Measurements from ENCODE around the gene TMEM132D. TPM values are rescaled to one million over a fixed set of nuclear protein-coding genes. Genes with fewer than 3 reads are reported as not detected.

TMEM132D gene
- total RNA-seq, 1 donor from 2014 or later = 1.0 TPM

DNA sequence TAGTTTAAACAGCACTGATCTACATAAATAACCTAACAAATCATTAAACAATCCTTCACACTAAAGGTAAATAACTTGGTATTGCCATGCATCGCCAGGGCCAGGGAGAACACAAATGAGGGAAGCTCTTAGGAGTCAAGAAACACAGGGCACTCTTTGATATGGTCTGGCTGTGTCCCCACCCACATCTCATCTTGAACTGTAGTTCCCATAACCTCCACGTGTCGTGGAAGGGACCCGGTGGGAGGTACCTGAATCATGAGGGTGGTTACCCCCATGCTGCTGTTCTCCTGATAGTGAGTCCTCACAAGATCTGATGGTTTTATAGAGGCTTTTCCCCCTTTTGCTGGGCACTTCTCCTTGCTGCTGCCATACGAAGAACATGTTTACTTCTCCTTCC lies 17.3 kb downstream of the TMEM132D start:
- TF ChIP-seq, protein P1, sequence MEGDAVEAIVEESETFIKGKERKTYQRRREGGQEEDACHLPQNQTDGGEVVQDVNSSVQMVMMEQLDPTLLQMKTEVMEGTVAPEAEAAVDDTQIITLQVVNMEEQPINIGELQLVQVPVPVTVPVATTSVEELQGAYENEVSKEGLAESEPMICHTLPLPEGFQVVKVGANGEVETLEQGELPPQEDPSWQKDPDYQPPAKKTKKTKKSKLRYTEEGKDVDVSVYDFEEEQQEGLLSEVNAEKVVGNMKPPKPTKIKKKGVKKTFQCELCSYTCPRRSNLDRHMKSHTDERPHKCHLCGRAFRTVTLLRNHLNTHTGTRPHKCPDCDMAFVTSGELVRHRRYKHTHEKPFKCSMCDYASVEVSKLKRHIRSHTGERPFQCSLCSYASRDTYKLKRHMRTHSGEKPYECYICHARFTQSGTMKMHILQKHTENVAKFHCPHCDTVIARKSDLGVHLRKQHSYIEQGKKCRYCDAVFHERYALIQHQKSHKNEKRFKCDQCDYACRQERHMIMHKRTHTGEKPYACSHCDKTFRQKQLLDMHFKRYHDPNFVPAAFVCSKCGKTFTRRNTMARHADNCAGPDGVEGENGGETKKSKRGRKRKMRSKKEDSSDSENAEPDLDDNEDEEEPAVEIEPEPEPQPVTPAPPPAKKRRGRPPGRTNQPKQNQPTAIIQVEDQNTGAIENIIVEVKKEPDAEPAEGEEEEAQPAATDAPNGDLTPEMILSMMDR (IDR thresholded peaks at IDR 0.05) = no peak
- intact Hi-C loops (cut with DNase I) = no loop called here
- Histone ChIP-seq H3K27me3 (no peaks in the 10 kb centered on the region), H3K4me3 (no peak overlapping the region), H3K4me1 (no peaks in the 10 kb centered on the region), H3K27ac (no peak overlapping the region), H3K9me3 (no peaks in the 10 kb centered on the region), H3K36me3 (no peaks in the 10 kb centered on the region)
- ATAC-seq = no peak
- DNase-seq = no peak

DNA sequence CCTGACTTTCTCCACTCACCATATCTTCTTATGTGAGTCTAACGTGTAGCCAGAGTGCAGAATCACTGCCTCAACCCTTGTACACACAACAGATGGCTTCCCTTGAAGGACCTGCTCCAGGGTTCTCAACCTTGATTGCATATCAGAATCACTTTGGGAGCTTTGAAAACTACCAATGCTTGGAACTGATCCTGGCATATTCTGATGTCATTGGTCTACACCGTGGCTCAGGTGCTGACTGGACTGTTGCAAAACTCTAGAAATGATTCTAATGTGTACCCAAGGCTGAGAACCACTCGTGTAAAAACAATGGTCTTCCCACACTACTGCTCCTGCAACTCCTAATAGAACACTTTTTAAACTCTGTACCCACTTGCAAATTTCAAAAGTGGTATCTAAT lies 18.5 kb downstream of the TMEM132D start:
- Histone ChIP-seq H3K4me3 (no peak overlapping the region), H3K9me3 (no peaks in the 10 kb centered on the region), H3K36me3 (no peaks in the 10 kb centered on the region), H3K27me3 (no peaks in the 10 kb centered on the region), H3K4me1 (no peaks in the 10 kb centered on the region), H3K27ac (no peak overlapping the region)
- no peak for DNase-seq
- intact Hi-C loops (cut with DNase I) = no loop called here
- ATAC-seq = peak; percentile 68
- TF ChIP-seq, protein P1 (IDR thresholded peaks at IDR 0.05) = no peak

DNA sequence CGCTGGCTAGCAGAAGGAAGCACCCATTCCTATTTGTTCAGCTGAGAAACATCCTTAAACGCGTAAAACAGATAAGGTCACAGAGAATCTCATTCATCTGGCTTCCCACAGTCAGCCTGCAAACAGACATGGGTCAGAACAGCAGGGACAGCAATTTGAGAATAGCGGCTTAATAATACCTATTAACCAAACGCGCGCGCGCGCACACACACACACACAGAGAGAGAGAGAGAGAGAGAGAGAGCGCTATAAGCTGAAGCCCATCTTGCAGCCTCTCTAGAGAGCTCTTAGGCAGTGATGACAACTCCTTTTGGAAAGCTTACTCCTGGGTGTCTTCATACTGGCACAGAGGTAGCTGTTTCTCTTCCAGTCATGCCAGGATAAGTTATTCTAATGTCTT lies 26.4 kb downstream of the TMEM132D start:
- intact Hi-C loops (cut with DNase I) = no loop called here
- no peaks in the 10 kb centered on the region for H3K4me1 ChIP-seq
- H3K36me3 ChIP-seq = no peaks in the 10 kb centered on the region
- no peak overlapping the region for H3K27ac ChIP-seq
- TF ChIP-seq, protein P1 (IDR thresholded peaks at IDR 0.05) = no peak
- ATAC-seq (no peak), DNase-seq (no peak)
- H3K4me3 ChIP-seq = no peak overlapping the region
- H3K9me3 ChIP-seq = no peaks in the 10 kb centered on the region
- H3K27me3 ChIP-seq = no peaks in the 10 kb centered on the region

DNA sequence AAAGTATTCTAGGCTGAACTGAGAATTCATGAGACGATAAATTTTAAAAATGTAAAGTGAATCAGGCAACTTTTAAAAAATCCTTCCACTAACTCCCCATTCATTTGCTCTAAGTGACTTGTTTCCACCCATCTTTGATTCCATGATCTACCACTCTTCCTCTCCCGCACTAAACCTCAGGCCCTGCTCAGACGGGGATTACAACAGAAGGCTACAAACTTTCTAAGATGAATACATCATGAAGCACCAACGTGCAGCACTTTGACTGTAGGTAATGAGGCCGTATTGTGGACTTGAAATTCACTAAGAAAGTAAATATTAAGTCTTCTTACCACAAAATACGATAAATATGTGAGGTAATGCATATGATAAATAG lies 30.0 kb downstream of the TMEM132D start:
- TF ChIP-seq, protein P1 (IDR thresholded peaks at IDR 0.05) = no peak
- Histone ChIP-seq H3K27me3 (no peaks in the 10 kb centered on the region), H3K9me3 (no peaks in the 10 kb centered on the region), H3K4me1 (no peaks in the 10 kb centered on the region), H3K4me3 (no peak overlapping the region), H3K27ac (no peak overlapping the region), H3K36me3 (no peaks in the 10 kb centered on the region)
- ATAC-seq (no peak), DNase-seq (no peak)
- intact Hi-C loops (cut with DNase I) = no loop called here

DNA sequence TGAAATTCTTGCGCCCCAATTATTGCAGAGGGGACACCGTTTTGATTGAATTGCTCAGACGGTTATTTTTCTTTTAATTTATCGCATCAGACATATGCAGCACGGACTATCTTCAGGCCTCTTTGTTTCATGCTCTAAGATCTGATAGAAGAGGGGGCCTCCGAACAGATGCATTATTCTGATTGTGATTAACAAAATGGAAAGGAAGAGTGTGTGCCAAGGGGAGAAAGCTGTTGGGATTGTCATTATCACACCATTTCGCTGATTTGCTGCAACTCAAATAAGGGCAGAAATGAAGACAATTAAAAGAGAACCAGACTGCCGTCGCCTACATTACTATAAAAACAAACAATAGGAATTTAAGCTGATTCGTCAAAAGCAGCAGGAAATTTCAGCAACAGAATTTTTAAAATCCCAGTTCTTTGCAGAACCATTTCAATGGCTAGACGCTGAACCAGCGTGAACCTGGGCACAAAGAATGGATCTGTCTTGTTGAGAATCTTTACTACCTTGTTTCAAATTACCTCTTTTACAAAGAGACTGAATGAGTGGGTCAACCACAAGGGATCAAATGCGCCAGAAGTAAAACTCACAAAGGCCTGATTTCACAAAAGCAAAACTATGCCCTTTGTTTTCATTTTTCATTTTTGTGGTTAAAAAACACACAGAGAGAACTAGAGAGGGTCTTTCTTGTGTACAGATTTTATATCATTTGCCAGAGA lies 30.6 kb downstream of the TMEM132D start:
- no peaks in the 10 kb centered on the region for H3K36me3 ChIP-seq
- no peak for DNase-seq
- intact Hi-C loops (cut with DNase I) = no loop called here
- H3K27ac ChIP-seq = no peak overlapping the region
- no peak overlapping the region for H3K4me3 ChIP-seq
- no peak for ATAC-seq
- no peaks in the 10 kb centered on the region for H3K27me3 ChIP-seq
- no peaks in the 10 kb centered on the region for H3K9me3 ChIP-seq
- no peaks in the 10 kb centered on the region for H3K4me1 ChIP-seq
- TF ChIP-seq, protein P1 (IDR thresholded peaks at IDR 0.05) = no peak
